Measurements from ENCODE around the gene HPX.

DNA sequence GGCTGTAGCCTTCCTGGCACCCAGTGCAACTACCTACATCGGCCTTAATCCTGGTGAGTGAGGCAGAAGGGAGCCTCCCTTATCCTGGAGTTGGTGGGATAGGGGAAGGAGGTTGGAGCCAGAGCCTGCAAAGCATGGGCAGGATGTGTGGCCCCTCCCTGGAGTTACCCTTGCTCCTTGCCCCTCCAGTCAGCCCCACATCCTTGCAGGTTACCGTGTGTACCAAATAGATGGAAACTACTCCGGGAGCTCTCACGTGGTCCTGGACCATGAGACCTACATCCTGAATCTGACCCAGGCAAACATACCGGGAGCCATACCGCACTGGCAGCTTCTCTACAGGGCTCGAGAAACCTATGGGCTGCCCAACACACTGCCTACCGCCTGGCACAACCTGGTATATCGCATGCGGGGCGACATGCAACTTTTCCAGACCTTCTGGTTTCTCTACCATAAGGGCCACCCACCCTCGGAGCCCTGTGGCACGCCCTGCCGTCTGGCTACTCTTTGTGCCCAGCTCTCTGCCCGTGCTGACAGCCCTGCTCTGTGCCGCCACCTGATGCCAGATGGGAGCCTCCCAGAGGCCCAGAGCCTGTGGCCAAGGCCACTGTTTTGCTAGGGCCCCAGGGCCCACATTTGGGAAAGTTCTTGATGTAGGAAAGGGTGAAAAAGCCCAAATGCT lies 46.7 kb downstream of the HPX start:
- TF ChIP-seq SMC3 (IDR thresholded peaks at IDR 0.05) (no peak), RCOR1 (IDR thresholded peaks at IDR 0.05; ENCODE audit: low read depth, low read length) (no peak), CTCF (IDR thresholded peaks at IDR 0.05) (no peak), MAX (IDR thresholded peaks at IDR 0.05) (no peak), EP300 (IDR thresholded peaks at IDR 0.05) (no peak), POLR2A (IDR thresholded peaks at IDR 0.05; ENCODE audit: low read length) (no peak), POLR2AphosphoS2 (conservative IDR thresholded peaks at IDR 0.05; ENCODE audit: low read length) (no peak), PBX3 (IDR thresholded peaks at IDR 0.05) (no peak), RFX5 (IDR thresholded peaks at IDR 0.05) (no peak), NPAS2 (CRISPR knock-in tag; IDR thresholded peaks at IDR 0.05; ENCODE audit: borderline replicate concordance) (no peak), NR3C1 (IDR thresholded peaks at IDR 0.05) (no peak)
- TF ChIP-seq, protein P1, sequence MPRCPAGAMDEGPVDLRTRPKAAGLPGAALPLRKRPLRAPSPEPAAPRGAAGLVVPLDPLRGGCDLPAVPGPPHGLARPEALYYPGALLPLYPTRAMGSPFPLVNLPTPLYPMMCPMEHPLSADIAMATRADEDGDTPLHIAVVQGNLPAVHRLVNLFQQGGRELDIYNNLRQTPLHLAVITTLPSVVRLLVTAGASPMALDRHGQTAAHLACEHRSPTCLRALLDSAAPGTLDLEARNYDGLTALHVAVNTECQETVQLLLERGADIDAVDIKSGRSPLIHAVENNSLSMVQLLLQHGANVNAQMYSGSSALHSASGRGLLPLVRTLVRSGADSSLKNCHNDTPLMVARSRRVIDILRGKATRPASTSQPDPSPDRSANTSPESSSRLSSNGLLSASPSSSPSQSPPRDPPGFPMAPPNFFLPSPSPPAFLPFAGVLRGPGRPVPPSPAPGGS (IDR thresholded peaks at IDR 0.05), result no peak
